ENCODE results near the gene MAFG. TPM values are rescaled to one million over a fixed set of nuclear protein-coding genes. Genes with fewer than 3 reads are reported as not detected.

MAFG gene
- total RNA-seq, 4 donors from 2014 or later: 37.1 to 65.5 (median 51.9) TPM

DNA sequence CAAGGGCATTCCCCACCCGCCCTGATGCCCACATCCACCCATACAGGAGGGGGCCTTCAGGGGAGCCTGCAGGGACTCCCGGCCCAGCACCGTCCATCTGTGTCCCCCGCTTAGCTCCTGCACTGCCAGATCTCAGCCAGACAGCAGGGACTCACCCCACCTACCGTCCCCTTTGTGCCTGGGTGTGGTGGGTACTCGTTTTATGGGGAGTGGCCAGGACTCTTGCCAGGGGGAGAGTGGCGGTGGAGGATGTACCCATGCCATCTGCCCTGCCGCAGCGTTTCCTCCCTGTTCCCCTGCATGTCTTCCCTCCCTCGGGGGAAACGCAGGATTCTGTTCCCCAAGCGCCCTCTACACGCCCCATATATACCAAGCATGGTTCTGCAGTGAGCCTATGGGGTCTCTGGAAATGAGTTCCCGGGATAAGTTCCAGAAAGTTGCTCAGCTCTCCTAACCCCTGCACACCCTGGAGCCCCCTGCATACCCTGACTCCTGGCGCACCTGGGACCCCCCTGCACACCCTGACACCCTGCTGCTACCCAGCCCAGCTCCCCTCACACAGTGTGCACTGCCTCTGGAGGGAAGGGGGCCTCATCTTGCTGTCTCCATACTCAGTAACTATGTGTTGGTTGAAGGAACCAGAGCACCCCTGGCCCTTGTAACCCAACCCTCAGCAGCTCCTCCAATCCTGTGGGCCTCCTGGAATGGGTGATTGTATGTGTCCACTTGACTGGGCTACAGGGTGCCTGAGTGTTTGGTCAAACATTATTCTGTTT is 4.2 kb upstream of the MAFG start:
- intact Hi-C loops (cut with DNase I; ENCODE audit: low total_unique reads) (no loop called here), in situ Hi-C loops (cut with MboI; ENCODE audit: low sequenced_read_pairs in 4 of 4) (no loop called here)
- TF ChIP-seq, protein P1, sequence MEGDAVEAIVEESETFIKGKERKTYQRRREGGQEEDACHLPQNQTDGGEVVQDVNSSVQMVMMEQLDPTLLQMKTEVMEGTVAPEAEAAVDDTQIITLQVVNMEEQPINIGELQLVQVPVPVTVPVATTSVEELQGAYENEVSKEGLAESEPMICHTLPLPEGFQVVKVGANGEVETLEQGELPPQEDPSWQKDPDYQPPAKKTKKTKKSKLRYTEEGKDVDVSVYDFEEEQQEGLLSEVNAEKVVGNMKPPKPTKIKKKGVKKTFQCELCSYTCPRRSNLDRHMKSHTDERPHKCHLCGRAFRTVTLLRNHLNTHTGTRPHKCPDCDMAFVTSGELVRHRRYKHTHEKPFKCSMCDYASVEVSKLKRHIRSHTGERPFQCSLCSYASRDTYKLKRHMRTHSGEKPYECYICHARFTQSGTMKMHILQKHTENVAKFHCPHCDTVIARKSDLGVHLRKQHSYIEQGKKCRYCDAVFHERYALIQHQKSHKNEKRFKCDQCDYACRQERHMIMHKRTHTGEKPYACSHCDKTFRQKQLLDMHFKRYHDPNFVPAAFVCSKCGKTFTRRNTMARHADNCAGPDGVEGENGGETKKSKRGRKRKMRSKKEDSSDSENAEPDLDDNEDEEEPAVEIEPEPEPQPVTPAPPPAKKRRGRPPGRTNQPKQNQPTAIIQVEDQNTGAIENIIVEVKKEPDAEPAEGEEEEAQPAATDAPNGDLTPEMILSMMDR (IDR thresholded peaks at IDR 0.05 in 4 of 5, conservative IDR thresholded peaks at IDR 0.05 in 1 of 5): no peak
- no peak for TF ChIP-seq POLR2A (IDR thresholded peaks at IDR 0.05)
- Histone ChIP-seq H3K36me3 (no peaks in the 10 kb centered on the region), H3K4me1 (peaks cover 10 to 11% of the 10 kb centered on the region in 2 donors), H3K4me3 (no peak overlapping the region), H3K27me3 (peaks cover 0 to 3% (median 0%) of the 10 kb centered on the region in 3 donors), H3K27ac (no peak overlapping the region), H3K9me3 (no peaks in the 10 kb centered on the region)
- no peak for ATAC-seq
- no peak for DNase-seq

DNA sequence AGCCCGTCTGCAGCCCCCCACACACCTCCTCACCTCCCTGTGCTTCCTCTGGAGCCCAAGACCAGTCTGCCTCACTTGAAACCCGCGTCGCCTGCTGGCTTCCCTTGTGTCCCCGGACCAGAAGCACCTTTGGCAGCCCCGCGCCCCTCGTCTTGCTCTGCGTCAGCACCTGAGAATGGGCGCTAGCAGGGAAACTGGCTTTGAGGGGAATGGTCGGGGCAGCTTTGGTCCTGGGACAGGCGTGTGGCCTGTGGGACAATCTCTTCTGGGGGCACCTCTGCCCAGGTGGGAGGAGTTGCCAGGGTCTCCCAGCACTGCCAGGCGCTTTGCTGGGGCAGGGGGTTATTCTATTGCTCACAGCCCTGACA is 3.6 kb upstream of the MAFG start:
- H3K4me3 ChIP-seq: no peak overlapping the region

DNA sequence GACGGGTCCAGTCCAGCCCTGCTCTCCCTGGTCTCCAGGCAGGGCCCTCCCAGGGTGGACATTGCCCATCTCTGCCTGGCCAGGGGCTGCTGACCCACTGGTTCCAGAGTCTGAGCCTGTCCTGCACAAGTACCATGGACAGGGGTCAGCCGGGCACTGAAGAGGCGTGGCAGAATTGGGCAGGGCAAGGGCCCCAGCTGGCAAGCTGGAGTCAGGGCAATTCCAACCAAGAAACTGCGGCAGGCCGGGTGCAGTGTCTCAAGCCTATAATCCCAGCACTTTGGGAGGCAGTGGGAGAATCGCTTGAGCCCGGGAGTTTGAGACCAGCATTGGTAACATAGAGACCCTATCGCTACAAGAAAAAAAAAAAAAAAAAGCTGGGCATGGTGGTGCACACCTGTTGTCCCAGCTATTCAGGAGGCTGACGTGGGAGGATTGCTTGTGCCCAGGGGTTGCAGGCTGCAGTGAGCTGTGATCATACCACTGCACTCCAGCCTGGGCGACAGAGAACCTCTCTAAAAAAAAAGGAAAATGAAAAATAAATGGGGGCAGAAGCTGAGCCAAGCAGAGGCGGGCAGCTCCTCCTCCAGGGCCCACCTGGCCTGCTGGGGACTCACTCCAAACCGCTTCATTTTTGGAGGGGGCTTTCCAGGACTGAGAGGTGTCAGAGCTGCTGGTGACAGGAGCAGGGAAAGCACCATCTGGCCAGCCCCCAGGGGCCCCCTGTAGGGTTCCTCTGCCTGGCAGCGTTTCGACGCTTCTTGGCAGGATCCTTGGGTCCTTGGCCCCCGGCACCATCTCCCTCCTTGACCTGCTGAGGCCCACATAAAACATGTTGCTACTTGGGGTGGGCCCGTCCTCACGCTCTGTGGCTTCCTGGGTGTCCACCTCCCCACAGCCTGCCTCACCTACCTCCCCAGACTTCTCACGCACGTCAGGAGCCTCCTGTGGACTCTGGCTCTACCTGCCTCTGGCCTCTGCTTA is 2.9 kb upstream of the MAFG start:
- in situ Hi-C loops (cut with MboI; ENCODE audit: low sequenced_read_pairs in 4 of 4) (no loop called here), intact Hi-C loops (cut with DNase I; ENCODE audit: low total_unique reads) (no loop called here)
- Histone ChIP-seq H3K4me3 (no peak overlapping the region), H3K36me3 (no peaks in the 10 kb centered on the region), H3K27me3 (peaks cover 0 to 3% (median 0%) of the 10 kb centered on the region in 3 donors), H3K9me3 (no peaks in the 10 kb centered on the region), H3K27ac (no peak overlapping the region), H3K4me1 (peaks cover 17 to 18% of the 10 kb centered on the region in 2 donors)
- no peak for DNase-seq
- no peak for ATAC-seq
- TF ChIP-seq, protein P1 (IDR thresholded peaks at IDR 0.05 in 4 of 5, conservative IDR thresholded peaks at IDR 0.05 in 1 of 5): no peak
- no peak for TF ChIP-seq POLR2A (IDR thresholded peaks at IDR 0.05)

More for the DNA sequence above, 3.6 kb upstream of the MAFG start:
- Histone ChIP-seq H3K27me3 (peaks cover 0 to 3% (median 0%) of the 10 kb centered on the region in 3 donors), H3K9me3 (no peaks in the 10 kb centered on the region), H3K4me1 (peaks cover 10% of the 10 kb centered on the region in 2 donors), H3K27ac (no peak overlapping the region), H3K36me3 (no peaks in the 10 kb centered on the region)
- DNase-seq (no peak), ATAC-seq (no peak)
- intact Hi-C loops (cut with DNase I; ENCODE audit: low total_unique reads) (no loop called here), in situ Hi-C loops (cut with MboI; ENCODE audit: low sequenced_read_pairs in 4 of 4) (no loop called here)
- no peak for TF ChIP-seq POLR2A (IDR thresholded peaks at IDR 0.05)

DNA sequence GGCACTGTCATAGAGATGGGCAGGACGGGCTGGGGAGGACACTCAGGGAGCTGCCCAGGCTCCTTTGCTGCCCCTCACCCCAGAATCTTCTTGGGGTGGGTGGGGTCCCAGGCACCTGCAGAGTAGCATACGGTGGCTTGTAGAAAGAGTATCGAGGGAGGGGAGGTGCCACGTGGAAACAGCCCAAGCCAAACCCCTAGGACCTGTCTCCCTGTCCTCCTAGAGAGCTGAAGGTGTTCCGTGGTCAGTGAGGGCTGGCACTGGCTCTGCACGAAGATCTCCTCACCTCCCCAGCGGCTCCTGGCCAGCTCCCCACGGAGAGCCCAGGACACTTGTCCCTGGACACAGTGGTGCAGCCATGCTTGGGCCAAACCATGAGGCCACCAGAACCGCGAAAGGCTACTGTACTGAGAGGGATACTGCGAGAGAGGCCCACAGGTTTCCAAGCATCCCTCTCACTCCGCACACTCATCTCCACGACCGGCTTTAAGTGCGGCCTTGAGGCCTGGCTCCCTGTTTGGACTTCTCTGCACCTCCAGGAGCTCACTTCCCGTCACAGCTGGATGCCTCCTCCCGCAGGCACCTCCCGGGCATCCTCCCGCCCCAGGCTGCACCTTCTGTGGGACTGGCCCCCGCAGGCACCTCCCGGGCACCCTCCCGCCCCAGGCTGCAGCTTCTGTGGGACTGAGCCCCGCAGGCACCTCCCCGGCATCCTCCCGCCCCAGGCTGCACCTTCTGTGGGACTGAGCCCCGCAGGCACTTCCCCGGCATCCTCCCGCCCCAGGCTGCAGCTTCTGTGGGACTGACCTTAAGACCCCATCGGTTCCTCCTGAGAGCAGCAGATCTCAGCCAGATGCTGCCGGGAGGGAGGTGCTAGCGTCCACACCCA is 2.0 kb upstream of the MAFG start:
- Histone ChIP-seq H3K4me3 (no peak overlapping the region), H3K27me3 (peaks cover 0 to 3% (median 0%) of the 10 kb centered on the region in 3 donors), H3K9me3 (no peaks in the 10 kb centered on the region), H3K36me3 (no peaks in the 10 kb centered on the region), H3K27ac (no peak overlapping the region), H3K4me1 (peaks cover 27% of the 10 kb centered on the region in 2 donors)
- TF ChIP-seq POLR2A (IDR thresholded peaks at IDR 0.05): no peak
- TF ChIP-seq, protein P1 (IDR thresholded peaks at IDR 0.05 in 4 of 5, conservative IDR thresholded peaks at IDR 0.05 in 1 of 5): no peak
- ATAC-seq (no peak), DNase-seq (no peak)
- in situ Hi-C loops (cut with MboI; ENCODE audit: low sequenced_read_pairs in 4 of 4): no loop called here
- intact Hi-C loops (cut with DNase I; ENCODE audit: low total_unique reads): loop anchor here (10.0 kb wide), 2 partner anchors 525 to 605 kb away; partner anchors contain the start of genes CYBC1 and NARF

All from gastrocnemius medialis (tissue), 4 donors.